ENCODE data around the gene TIMMDC1.
A peak's percentile ranks its signal among the peaks of the same experiment; 100 is the strongest.

Gene TIMMDC1

DNA sequence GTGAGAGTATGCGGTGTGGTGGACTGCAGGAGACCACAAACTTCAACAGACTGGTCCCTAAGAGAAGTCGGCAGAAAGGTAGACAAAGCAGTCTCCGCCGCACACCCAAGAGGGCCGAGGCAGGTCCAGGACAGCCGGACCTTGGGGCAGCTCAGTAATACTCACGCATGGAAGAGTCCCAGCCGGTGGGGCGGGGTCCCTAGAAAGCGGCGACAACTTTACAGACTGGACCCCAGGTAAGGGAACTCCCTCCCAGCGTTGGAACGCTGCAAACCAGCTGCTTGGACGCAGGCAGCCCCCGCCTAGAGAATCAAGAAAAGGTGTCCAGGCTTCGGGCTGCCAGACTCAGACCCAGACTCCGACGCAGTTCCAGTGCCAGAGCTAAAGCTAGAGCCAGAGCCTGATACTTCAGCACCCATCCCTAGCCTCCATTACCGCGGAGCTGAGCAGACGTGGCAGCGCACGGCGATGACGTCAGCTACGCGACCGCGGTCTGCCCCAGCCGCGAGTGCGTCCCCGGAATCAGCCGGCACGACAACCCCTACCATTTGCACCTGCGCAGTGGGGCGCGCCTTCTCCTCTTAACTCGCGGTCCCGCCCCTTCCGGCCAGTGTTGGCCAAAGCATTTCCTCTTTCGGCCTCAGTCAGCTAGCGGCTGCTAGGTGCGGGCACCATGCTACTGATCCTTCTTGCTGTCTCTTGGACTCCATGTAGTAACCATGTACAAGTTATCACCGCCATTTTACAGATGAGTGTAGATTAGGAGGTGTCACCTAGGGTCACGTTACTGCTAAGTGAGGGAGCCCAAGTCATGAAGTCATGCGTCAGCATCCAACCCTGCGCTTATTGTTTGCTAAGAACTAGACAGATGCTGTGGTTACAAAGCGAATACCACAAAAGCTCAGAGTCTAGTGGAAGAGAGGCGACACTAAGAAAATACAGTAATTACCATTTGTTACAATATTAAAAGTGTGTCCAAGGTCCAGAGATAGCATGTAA is 34.9 kb upstream of the TIMMDC1 start, which contains the start of gene TMEM39A (continued):
- TF ChIP-seq, protein P1, sequence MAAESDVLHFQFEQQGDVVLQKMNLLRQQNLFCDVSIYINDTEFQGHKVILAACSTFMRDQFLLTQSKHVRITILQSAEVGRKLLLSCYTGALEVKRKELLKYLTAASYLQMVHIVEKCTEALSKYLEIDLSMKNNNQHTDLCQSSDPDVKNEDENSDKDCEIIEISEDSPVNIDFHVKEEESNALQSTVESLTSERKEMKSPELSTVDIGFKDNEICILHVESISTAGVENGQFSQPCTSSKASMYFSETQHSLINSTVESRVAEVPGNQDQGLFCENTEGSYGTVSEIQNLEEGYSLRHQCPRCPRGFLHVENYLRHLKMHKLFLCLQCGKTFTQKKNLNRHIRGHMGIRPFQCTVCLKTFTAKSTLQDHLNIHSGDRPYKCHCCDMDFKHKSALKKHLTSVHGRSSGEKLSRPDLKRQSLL (tag by site-specific recombination; IDR thresholded peaks at IDR 0.05), result peak; percentile 83
- TF ChIP-seq ZNF600 (tag by site-specific recombination; IDR thresholded peaks at IDR 0.05) (peak; percentile 48; the same call in 1 of the 2 replicates), ZBTB7A (tag by site-specific recombination; IDR thresholded peaks at IDR 0.05; ENCODE audit: low read depth) (no peak), ZSCAN16 (tag by site-specific recombination; IDR thresholded peaks at IDR 0.05) (no peak), ZNF311 (tag by site-specific recombination; IDR thresholded peaks at IDR 0.05; ENCODE audit: borderline replicate concordance) (no peak), KLF1 (tag by site-specific recombination; IDR thresholded peaks at IDR 0.05) (0 out of 2 replicates have a peak, but pooled peaks have one; percentile 17), ZNF791 (tag by site-specific recombination; IDR thresholded peaks at IDR 0.05) (no peak), ZNF132 (tag by site-specific recombination; IDR thresholded peaks at IDR 0.05; ENCODE audit: borderline replicate concordance) (no peak), ZNF114 (tag by site-specific recombination; IDR thresholded peaks at IDR 0.05) (no peak), ZNF19 (tag by site-specific recombination; IDR thresholded peaks at IDR 0.05; ENCODE audit: low read depth) (no peak), ZNF670 (tag by site-specific recombination; IDR thresholded peaks at IDR 0.05; ENCODE audit: low read depth) (no peak), KLF9 (tag by site-specific recombination; IDR thresholded peaks at IDR 0.05; ENCODE audit: low read depth) (peak; percentile 74), ZNF2 (tag by site-specific recombination; IDR thresholded peaks at IDR 0.05) (no peak), ZNF404 (tag by site-specific recombination; IDR thresholded peaks at IDR 0.05) (no peak), MZF1 (tag by site-specific recombination; IDR thresholded peaks at IDR 0.05; ENCODE audit: borderline replicate concordance) (no peak), GFI1B (tag by site-specific recombination; IDR thresholded peaks at IDR 0.05) (no peak), WT1 (tag by site-specific recombination; IDR thresholded peaks at IDR 0.05) (no peak), GLI2 (tag by site-specific recombination; IDR thresholded peaks at IDR 0.05; ENCODE audit: borderline replicate concordance, low read depth) (no peak), ZNF624 (tag by site-specific recombination; IDR thresholded peaks at IDR 0.05) (no peak), ZNF140 (tag by site-specific recombination; IDR thresholded peaks at IDR 0.05) (no peak)
- TF ChIP-seq, protein P2, sequence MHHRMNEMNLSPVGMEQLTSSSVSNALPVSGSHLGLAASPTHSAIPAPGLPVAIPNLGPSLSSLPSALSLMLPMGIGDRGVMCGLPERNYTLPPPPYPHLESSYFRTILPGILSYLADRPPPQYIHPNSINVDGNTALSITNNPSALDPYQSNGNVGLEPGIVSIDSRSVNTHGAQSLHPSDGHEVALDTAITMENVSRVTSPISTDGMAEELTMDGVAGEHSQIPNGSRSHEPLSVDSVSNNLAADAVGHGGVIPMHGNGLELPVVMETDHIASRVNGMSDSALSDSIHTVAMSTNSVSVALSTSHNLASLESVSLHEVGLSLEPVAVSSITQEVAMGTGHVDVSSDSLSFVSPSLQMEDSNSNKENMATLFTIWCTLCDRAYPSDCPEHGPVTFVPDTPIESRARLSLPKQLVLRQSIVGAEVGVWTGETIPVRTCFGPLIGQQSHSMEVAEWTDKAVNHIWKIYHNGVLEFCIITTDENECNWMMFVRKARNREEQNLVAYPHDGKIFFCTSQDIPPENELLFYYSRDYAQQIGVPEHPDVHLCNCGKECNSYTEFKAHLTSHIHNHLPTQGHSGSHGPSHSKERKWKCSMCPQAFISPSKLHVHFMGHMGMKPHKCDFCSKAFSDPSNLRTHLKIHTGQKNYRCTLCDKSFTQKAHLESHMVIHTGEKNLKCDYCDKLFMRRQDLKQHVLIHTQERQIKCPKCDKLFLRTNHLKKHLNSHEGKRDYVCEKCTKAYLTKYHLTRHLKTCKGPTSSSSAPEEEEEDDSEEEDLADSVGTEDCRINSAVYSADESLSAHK (tag by site-specific recombination; IDR thresholded peaks at IDR 0.05), result no peak
- TF ChIP-seq, protein P3, sequence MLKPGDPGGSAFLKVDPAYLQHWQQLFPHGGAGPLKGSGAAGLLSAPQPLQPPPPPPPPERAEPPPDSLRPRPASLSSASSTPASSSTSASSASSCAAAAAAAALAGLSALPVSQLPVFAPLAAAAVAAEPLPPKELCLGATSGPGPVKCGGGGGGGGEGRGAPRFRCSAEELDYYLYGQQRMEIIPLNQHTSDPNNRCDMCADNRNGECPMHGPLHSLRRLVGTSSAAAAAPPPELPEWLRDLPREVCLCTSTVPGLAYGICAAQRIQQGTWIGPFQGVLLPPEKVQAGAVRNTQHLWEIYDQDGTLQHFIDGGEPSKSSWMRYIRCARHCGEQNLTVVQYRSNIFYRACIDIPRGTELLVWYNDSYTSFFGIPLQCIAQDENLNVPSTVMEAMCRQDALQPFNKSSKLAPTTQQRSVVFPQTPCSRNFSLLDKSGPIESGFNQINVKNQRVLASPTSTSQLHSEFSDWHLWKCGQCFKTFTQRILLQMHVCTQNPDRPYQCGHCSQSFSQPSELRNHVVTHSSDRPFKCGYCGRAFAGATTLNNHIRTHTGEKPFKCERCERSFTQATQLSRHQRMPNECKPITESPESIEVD (tag by site-specific recombination; IDR thresholded peaks at IDR 0.05), result no peak
- TF ChIP-seq, protein P4, sequence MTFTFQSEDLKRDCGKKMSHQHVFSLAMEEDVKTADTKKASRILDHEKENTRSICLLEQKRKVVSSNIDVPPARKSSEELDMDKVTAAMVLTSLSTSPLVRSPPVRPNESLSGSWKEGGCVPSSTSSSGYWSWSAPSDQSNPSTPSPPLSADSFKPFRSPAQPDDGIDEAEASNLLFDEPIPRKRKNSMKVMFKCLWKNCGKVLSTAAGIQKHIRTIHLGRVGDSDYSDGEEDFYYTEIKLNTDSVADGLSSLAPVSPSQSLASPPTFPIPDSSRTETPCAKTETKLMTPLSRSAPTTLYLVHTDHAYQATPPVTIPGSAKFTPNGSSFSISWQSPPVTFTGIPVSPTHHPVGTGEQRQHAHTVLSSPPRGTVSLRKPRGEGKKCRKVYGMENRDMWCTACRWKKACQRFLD (tag by site-specific recombination; IDR thresholded peaks at IDR 0.05), result no peak
- TF ChIP-seq, protein P5, sequence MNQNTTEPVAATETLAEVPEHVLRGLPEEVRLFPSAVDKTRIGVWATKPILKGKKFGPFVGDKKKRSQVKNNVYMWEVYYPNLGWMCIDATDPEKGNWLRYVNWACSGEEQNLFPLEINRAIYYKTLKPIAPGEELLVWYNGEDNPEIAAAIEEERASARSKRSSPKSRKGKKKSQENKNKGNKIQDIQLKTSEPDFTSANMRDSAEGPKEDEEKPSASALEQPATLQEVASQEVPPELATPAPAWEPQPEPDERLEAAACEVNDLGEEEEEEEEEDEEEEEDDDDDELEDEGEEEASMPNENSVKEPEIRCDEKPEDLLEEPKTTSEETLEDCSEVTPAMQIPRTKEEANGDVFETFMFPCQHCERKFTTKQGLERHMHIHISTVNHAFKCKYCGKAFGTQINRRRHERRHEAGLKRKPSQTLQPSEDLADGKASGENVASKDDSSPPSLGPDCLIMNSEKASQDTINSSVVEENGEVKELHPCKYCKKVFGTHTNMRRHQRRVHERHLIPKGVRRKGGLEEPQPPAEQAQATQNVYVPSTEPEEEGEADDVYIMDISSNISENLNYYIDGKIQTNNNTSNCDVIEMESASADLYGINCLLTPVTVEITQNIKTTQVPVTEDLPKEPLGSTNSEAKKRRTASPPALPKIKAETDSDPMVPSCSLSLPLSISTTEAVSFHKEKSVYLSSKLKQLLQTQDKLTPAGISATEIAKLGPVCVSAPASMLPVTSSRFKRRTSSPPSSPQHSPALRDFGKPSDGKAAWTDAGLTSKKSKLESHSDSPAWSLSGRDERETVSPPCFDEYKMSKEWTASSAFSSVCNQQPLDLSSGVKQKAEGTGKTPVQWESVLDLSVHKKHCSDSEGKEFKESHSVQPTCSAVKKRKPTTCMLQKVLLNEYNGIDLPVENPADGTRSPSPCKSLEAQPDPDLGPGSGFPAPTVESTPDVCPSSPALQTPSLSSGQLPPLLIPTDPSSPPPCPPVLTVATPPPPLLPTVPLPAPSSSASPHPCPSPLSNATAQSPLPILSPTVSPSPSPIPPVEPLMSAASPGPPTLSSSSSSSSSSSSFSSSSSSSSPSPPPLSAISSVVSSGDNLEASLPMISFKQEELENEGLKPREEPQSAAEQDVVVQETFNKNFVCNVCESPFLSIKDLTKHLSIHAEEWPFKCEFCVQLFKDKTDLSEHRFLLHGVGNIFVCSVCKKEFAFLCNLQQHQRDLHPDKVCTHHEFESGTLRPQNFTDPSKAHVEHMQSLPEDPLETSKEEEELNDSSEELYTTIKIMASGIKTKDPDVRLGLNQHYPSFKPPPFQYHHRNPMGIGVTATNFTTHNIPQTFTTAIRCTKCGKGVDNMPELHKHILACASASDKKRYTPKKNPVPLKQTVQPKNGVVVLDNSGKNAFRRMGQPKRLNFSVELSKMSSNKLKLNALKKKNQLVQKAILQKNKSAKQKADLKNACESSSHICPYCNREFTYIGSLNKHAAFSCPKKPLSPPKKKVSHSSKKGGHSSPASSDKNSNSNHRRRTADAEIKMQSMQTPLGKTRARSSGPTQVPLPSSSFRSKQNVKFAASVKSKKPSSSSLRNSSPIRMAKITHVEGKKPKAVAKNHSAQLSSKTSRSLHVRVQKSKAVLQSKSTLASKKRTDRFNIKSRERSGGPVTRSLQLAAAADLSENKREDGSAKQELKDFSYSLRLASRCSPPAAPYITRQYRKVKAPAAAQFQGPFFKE (tag by site-specific recombination; IDR thresholded peaks at IDR 0.05; ENCODE audit: borderline replicate concordance), result no peak
- TF ChIP-seq, protein P6, sequence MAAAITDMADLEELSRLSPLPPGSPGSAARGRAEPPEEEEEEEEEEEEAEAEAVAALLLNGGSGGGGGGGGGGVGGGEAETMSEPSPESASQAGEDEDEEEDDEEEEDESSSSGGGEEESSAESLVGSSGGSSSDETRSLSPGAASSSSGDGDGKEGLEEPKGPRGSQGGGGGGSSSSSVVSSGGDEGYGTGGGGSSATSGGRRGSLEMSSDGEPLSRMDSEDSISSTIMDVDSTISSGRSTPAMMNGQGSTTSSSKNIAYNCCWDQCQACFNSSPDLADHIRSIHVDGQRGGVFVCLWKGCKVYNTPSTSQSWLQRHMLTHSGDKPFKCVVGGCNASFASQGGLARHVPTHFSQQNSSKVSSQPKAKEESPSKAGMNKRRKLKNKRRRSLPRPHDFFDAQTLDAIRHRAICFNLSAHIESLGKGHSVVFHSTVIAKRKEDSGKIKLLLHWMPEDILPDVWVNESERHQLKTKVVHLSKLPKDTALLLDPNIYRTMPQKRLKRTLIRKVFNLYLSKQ (tag by site-specific recombination; IDR thresholded peaks at IDR 0.05; ENCODE audit: borderline replicate concordance), result no peak
